SK-N-SH treated with all-trans-retinoic acid at 6 μM for 48 hours (cell line): ENCODE results near the gene MRPL9.

Experiments
- ARNTL ChIP-seq: fragments of 450-650 bp; formaldehyde crosslinking; IDR thresholded peaks from 2 replicates; pipeline ENCODE4 v1.5.0; 2020; ENCODE audit warnings: low read depth, mild to moderate bottlenecking, moderate library complexity, borderline replicate concordance
- CSDC2 ChIP-seq: fragments of 250-450 bp; sonication (Bioruptor Pico); IDR thresholded peaks from 2 replicates; pipeline ENCODE4 v1.5.0; 2020; ENCODE audit warnings: mild to moderate bottlenecking, moderate library complexity
- ESRRG ChIP-seq: fragments of 250-450 bp; sonication (Bioruptor Pico); IDR thresholded peaks from 2 replicates; pipeline ENCODE4 v1.6.1; 2021; ENCODE audit warnings: mild to moderate bottlenecking
- GLIS3 ChIP-seq: fragments of 250-450 bp; sonication (Bioruptor Pico); IDR thresholded peaks from 2 replicates; pipeline ENCODE4 v1.5.0; 2020; ENCODE audit warnings: mild to moderate bottlenecking, moderate library complexity
- RARB ChIP-seq: fragments of 250-450 bp; sonication (Bioruptor Pico); IDR thresholded peaks from 2 replicates; pipeline ENCODE4 v1.8.0; 2021; ENCODE audit warnings: mild to moderate bottlenecking, moderate library complexity
- ZC3H10 ChIP-seq: fragments of 250-450 bp; sonication (Bioruptor Pico); IDR thresholded peaks from 2 replicates; pipeline ENCODE4 v1.5.1; 2021; ENCODE audit warnings: mild to moderate bottlenecking, moderate library complexity
- ZFP3 ChIP-seq: fragments of 250-450 bp; sonication (Bioruptor Pico); IDR thresholded peaks from 2 replicates; pipeline ENCODE4 v1.5.0; 2020; ENCODE audit warnings: mild to moderate bottlenecking, moderate library complexity
- ZFP30 ChIP-seq: fragments of 450-650 bp; formaldehyde crosslinking; IDR thresholded peaks from 2 replicates; pipeline ENCODE4 v1.5.0; 2022; ENCODE audit warnings: mild to moderate bottlenecking, moderate library complexity
- ZNF565 ChIP-seq: fragments of 450-650 bp; formaldehyde crosslinking; conservative IDR thresholded peaks from 2 replicates; pipeline ENCODE4 v1.5.0; 2020; ENCODE audit warnings: low read depth, mild to moderate bottlenecking, moderate library complexity
- ZNF8 ChIP-seq: fragments of 450-650 bp; formaldehyde crosslinking; IDR thresholded peaks from 2 replicates; pipeline ENCODE4 v1.5.0; 2020; ENCODE audit warnings: mild to moderate bottlenecking, moderate library complexity
- TF ChIP-seq, protein P1 (sequence below): fragments of 250-450 bp; sonication (Bioruptor Pico); IDR thresholded peaks from 2 replicates; pipeline ENCODE4 v1.5.1; 2021; ENCODE audit warnings: mild to moderate bottlenecking, moderate library complexity
- TF ChIP-seq, protein P2 (sequence below): fragments of 250-450 bp; sonication (Bioruptor Pico); IDR thresholded peaks from 2 replicates; pipeline ENCODE4 v1.5.0; 2020; ENCODE audit warnings: mild to moderate bottlenecking, moderate library complexity
- TF ChIP-seq, protein P3 (sequence below): fragments of 250-450 bp; sonication (Bioruptor Pico); IDR thresholded peaks from 2 replicates; pipeline ENCODE4 v1.8.0; 2020; ENCODE audit warnings: mild to moderate bottlenecking, moderate library complexity, borderline replicate concordance

DNA sequence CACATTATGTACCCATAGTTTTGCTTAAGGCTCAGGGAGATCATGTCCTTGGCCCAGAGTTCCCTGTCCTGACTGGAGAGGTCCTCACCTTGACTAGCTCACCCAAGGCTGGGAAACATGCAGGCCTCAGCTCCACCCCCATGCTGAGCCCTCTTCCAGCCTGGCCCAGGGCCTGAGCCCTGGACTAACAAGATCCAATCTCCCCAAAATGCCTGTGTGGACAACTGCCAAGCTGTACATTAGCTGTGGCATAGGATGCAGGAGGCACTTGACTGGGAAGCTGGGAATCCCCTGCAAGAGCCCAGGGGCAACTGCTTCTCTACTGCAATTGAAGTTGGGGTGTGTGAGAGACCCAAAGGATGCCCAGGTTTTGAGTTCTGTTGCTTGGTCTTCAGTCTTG is 39.9 kb upstream of the MRPL9 start:
- TF ChIP-seq ZFP3 (CRISPR knock-in tag) (no peak), GLIS3 (CRISPR knock-in tag) (no peak), ESRRG (CRISPR knock-in tag) (no peak), RARB (CRISPR knock-in tag) (no peak), ZFP30 (CRISPR knock-in tag) (no peak), ZC3H10 (no peak), ARNTL (CRISPR knock-in tag) (no peak), CSDC2 (CRISPR knock-in tag) (no peak), ZNF565 (CRISPR knock-in tag) (no peak), ZNF8 (CRISPR knock-in tag) (no peak)
- TF ChIP-seq, protein P1, sequence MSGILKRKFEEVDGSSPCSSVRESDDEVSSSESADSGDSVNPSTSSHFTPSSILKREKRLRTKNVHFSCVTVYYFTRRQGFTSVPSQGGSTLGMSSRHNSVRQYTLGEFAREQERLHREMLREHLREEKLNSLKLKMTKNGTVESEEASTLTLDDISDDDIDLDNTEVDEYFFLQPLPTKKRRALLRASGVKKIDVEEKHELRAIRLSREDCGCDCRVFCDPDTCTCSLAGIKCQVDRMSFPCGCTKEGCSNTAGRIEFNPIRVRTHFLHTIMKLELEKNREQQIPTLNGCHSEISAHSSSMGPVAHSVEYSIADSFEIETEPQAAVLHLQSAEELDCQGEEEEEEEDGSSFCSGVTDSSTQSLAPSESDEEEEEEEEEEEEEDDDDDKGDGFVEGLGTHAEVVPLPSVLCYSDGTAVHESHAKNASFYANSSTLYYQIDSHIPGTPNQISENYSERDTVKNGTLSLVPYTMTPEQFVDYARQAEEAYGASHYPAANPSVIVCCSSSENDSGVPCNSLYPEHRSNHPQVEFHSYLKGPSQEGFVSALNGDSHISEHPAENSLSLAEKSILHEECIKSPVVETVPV (CRISPR knock-in tag), result no peak
- TF ChIP-seq, protein P2, sequence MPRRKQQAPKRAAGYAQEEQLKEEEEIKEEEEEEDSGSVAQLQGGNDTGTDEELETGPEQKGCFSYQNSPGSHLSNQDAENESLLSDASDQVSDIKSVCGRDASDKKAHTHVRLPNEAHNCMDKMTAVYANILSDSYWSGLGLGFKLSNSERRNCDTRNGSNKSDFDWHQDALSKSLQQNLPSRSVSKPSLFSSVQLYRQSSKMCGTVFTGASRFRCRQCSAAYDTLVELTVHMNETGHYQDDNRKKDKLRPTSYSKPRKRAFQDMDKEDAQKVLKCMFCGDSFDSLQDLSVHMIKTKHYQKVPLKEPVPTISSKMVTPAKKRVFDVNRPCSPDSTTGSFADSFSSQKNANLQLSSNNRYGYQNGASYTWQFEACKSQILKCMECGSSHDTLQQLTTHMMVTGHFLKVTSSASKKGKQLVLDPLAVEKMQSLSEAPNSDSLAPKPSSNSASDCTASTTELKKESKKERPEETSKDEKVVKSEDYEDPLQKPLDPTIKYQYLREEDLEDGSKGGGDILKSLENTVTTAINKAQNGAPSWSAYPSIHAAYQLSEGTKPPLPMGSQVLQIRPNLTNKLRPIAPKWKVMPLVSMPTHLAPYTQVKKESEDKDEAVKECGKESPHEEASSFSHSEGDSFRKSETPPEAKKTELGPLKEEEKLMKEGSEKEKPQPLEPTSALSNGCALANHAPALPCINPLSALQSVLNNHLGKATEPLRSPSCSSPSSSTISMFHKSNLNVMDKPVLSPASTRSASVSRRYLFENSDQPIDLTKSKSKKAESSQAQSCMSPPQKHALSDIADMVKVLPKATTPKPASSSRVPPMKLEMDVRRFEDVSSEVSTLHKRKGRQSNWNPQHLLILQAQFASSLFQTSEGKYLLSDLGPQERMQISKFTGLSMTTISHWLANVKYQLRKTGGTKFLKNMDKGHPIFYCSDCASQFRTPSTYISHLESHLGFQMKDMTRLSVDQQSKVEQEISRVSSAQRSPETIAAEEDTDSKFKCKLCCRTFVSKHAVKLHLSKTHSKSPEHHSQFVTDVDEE (CRISPR knock-in tag), result no peak
- TF ChIP-seq, protein P3, sequence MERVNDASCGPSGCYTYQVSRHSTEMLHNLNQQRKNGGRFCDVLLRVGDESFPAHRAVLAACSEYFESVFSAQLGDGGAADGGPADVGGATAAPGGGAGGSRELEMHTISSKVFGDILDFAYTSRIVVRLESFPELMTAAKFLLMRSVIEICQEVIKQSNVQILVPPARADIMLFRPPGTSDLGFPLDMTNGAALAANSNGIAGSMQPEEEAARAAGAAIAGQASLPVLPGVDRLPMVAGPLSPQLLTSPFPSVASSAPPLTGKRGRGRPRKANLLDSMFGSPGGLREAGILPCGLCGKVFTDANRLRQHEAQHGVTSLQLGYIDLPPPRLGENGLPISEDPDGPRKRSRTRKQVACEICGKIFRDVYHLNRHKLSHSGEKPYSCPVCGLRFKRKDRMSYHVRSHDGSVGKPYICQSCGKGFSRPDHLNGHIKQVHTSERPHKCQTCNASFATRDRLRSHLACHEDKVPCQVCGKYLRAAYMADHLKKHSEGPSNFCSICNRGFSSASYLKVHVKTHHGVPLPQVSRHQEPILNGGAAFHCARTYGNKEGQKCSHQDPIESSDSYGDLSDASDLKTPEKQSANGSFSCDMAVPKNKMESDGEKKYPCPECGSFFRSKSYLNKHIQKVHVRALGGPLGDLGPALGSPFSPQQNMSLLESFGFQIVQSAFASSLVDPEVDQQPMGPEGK (CRISPR knock-in tag), result no peak
